HepG2 (cell line): ENCODE data around the gene PTPRD. TPM values are rescaled to one million over a fixed set of nuclear protein-coding genes. Genes with fewer than 3 reads are reported as not detected.

Experiments
- ATAC-seq: fragments of 200-7000 bp; cut with Tn5 transposase; 3 replicates; pipeline ENCODE4 v1.9.1; 2020; ENCODE audit warnings: mild to moderate bottlenecking, moderate library complexity
- BruUV-seq: library from RNA; stranded (reverse); fragments of 400-500 nt; replicated peaks from 2 replicates; lab custom pipeline; 2021; lab: Mats Ljungman, UMichigan
- CTCF ChIA-PET: fragments of 300-600 bp; formaldehyde crosslinking; extraction: SDS; loops from one replicate; lab custom pipeline; 2021; ENCODE audit warnings: low total read pairs, inconsistent platforms, low intra/inter-chr PET ratio; lab: Yijun Ruan, JAX
- POLR2A ChIA-PET: fragments of 350-600 bp; sonication (Branson Sonifier 250); formaldehyde crosslinking; loops from one replicate; lab custom pipeline; 2020; ENCODE audit warnings: antibody characterized with exemption, inconsistent platforms; lab: Yijun Ruan, JAX
- DNase-seq: peaks from one replicate; pipeline ENCODE4 v3.0.0-alpha.2; 2015; ENCODE audit warnings: low spot score
- FAIRE-seq: peaks from 3 replicates; lab custom pipeline; 2011; peaks lifted over from hg19 to GRCh38; lab: Jason Lieb, UNC
- H2AFZ ChIP-seq: one replicate; pipeline ENCODE4 v1.6.1; 2011; ENCODE audit warnings: low read length, inconsistent platforms
- H3K27ac ChIP-seq: fragments of 300-600 bp; 3 replicates; pipeline ENCODE4 v1.8.0; 2011; ENCODE audit warnings: mixed run types, mild to moderate bottlenecking, mixed read lengths, low read length, inconsistent platforms; ENCODE audit not compliant: insufficient read depth; ENCODE audit errors: extremely low read length
- H3K27me3 ChIP-seq, 2 experiments: fragments of 200-600 bp in 1 of 2; 2 replicates in 1 of 2; 3 replicates in 1 of 2; pipeline versions ENCODE4 v1.6.0 to v1.8.0; 2011; ENCODE audit warnings: low read length in 2 of 2, mild to moderate bottlenecking in 2 of 2, moderate library complexity in 2 of 2, inconsistent platforms in 1 of 2; ENCODE audit not compliant: insufficient read depth in 2 of 2, control insufficient read depth in 1 of 2
- H3K36me3 ChIP-seq, 2 experiments: fragments of 200-600 bp in 1 of 2; replicated peaks in 1 of 2; 2 replicates in 1 of 2; 3 replicates in 1 of 2; pipeline versions ENCODE4 v1.5.1 to v1.8.0; 2011; ENCODE audit warnings: low read length in 2 of 2, inconsistent platforms in 1 of 2; ENCODE audit not compliant: insufficient read depth in 2 of 2, control insufficient read depth in 1 of 2
- H3K4me1 ChIP-seq: 2 replicates; pipeline ENCODE4 v1.5.1; 2012; ENCODE audit warnings: low read length, inconsistent platforms; ENCODE audit not compliant: insufficient read depth
- H3K4me2 ChIP-seq: 2 replicates; pipeline ENCODE4 v1.6.0; 2011; ENCODE audit warnings: low read depth, low read length, inconsistent platforms
- H3K4me3 ChIP-seq, 3 experiments: fragments of 200-600 bp in 1 of 3; sonication (generic), shearing (Covaris generic) in 1 of 3; replicated peaks in 1 of 3; 2 replicates each; pipeline ENCODE4 v1.5.1; 2011 to 2016; ENCODE audit warnings: low read length in 3 of 3, inconsistent platforms in 2 of 3, low read depth in 2 of 3, mild to moderate bottlenecking in 2 of 3, control low read depth in 1 of 3, mixed read lengths in 1 of 3; ENCODE audit not compliant: insufficient read depth in 1 of 3
- H3K79me2 ChIP-seq: one replicate; pipeline ENCODE4 v1.6.1; 2011; ENCODE audit warnings: low read length, inconsistent platforms; ENCODE audit not compliant: insufficient read depth
- H3K9ac ChIP-seq: 2 replicates; pipeline ENCODE4 v1.6.0; 2011; ENCODE audit warnings: mild to moderate bottlenecking, low read depth, low read length, inconsistent platforms; ENCODE audit not compliant: insufficient read depth
- H3K9me3 ChIP-seq: 2 replicates; pipeline ENCODE4 v1.5.1; 2012; ENCODE audit warnings: mild to moderate bottlenecking, low read length
- H4K20me1 ChIP-seq: 2 replicates; pipeline ENCODE4 v1.6.0; 2011; ENCODE audit warnings: inconsistent platforms, mild to moderate bottlenecking, low read length, moderate library complexity; ENCODE audit not compliant: insufficient read depth
- DDIT3 ChIP-seq: sonication (generic); formaldehyde crosslinking; IDR thresholded peaks from 2 replicates; pipeline ENCODE4 v1.4.0; 2020; ENCODE audit warnings: mild to moderate bottlenecking, missing genetic modification reagents
- DMAP1 ChIP-seq: IDR thresholded peaks from 2 replicates; pipeline ENCODE4 v1.6.1; 2016
- KLF11 ChIP-seq: IDR thresholded peaks from 2 replicates; pipeline ENCODE4 v1.6.1; 2016; ENCODE audit warnings: missing compliant biosample characterization
- PHB2 ChIP-seq: fragments of 450-650 bp; IDR thresholded peaks from 2 replicates; pipeline ENCODE4 v1.6.1; 2018; ENCODE audit not compliant: partially characterized antibody
- SIX4 ChIP-seq: sonication (generic); formaldehyde crosslinking; IDR thresholded peaks from 2 replicates; pipeline ENCODE4 v1.4.0; 2020; ENCODE audit warnings: missing genetic modification reagents
- SMYD3 ChIP-seq: sonication (generic); formaldehyde crosslinking; IDR thresholded peaks from 2 replicates; pipeline ENCODE4 v1.8.1; 2023; ENCODE audit warnings: mild to moderate bottlenecking, missing genetic modification reagents
- SRSF1 ChIP-seq: fragments of 200-400 bp; formaldehyde crosslinking; optimal IDR thresholded peaks from 2 replicates; pipeline ENCODE3; 2017; ENCODE audit warnings: mild to moderate bottlenecking, low read depth, low read length, moderate library complexity
- TBL1XR1 ChIP-seq: fragments of 150-350 bp; IDR thresholded peaks from 2 replicates; pipeline ENCODE4 v1.6.1; 2014; ENCODE audit warnings: borderline replicate concordance, low read length; ENCODE audit not compliant: partially characterized antibody
- TFDP2 ChIP-seq: sonication (generic); formaldehyde crosslinking; IDR thresholded peaks from 2 replicates; pipeline ENCODE4 v1.4.0; 2020; ENCODE audit warnings: missing genetic modification reagents
- TGIF2 ChIP-seq: IDR thresholded peaks from 2 replicates; pipeline ENCODE4 v1.6.1; 2016; ENCODE audit warnings: control low read depth, missing compliant biosample characterization
- TRIM24 ChIP-seq: sonication (generic); formaldehyde crosslinking; IDR thresholded peaks from 2 replicates; pipeline ENCODE4 v1.8.0; 2022; ENCODE audit warnings: mild to moderate bottlenecking, missing genetic modification reagents
- ZBTB43 ChIP-seq: sonication (generic); formaldehyde crosslinking; conservative IDR thresholded peaks from 2 replicates; pipeline ENCODE4 v1.4.0; 2020; ENCODE audit warnings: missing genetic modification reagents
- ZNF691 ChIP-seq: sonication (generic); formaldehyde crosslinking; IDR thresholded peaks from 2 replicates; pipeline ENCODE4 v1.4.0; 2020; ENCODE audit warnings: missing genetic modification reagents, low read depth, mild to moderate bottlenecking, borderline replicate concordance
- WGBS: methylation state at CpG from one replicate; pipeline ENCODE4 v1.1.6; 2017; ENCODE audit warnings: low lambda C conversion rate; 5-methylcytosine and 5-hydroxymethylcytosine counted together
- in situ Hi-C: cut with HindIII; loops from 2 replicates; pipeline ENCODE4 v1.10.0; 2017; ENCODE audit warnings: low pct_unique_long_range_greater_than_20kb; ENCODE audit not compliant: extremely low pct_ligation_motif_present
- intact Hi-C: fragments of 100-400 bp; cut with micrococcal nuclease; formaldehyde crosslinking; loops from one replicate; pipeline ENCODE4 v1.10.0; 2022; ENCODE audit not compliant: unreplicated experiment
- polyA plus RNA-seq, 8 experiments: library from polyadenylated mRNA; depleted of rRNA in 3 of 8; stranded (reverse) in 7 of 8; unstranded in 1 of 8; fragments of >200 nt; fragmentation: Illumina TruSeq in 4 of 8; extraction: Trizol in 4 of 8; gene quantifications; 2 replicates each; pipeline versions ENCODE4 v1.2.1 to v1.2.3, GENCODE V29; 2011 to 2016; ENCODE audit warnings: low read depth in 4 of 8, missing spikeins in 1 of 8, mixed read lengths in 1 of 8; ENCODE audit not compliant: insufficient read depth in 1 of 8
- total RNA-seq, 5 experiments: library from RNA; depleted of rRNA; stranded (reverse); fragments of >200 nt; fragmentation: Illumina TruSeq; extraction: Trizol; gene quantifications; 2 replicates each; pipeline ENCODE4 v1.2.3, GENCODE V29; 2016; ENCODE audit warnings: low read depth in 1 of 5

Gene PTPRD
- total and polyA plus RNA-seq, 2 of the 13 experiments (the other 11 are each of a cell fraction or from before 2014, with no cell fraction given), result 0.05 TPM; not detected in 1

DNA sequence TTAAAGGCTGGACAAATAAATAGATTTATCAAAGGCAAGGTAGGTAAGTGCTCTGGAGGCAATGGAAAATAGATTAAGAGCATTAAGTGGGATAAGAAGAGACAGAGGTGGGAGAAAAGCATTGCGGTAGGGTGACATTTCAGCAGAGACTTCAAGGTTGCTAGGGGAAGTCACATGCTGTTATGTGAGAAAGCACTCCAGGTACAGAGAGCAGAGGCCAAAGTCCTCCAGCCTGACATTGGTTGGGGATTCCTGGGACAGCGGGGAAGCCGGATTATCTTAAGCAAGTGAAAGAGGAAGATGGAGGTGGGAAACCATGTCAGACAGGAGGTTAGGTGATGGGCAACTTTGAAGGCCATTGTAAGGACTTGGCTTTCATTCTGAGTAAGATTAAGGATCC lies 1222.9 kb downstream of the PTPRD start (continued):
- TF ChIP-seq TFDP2 (CRISPR knock-in tag), result no peak
- no peak for TF ChIP-seq KLF11 (CRISPR knock-in tag)
- TF ChIP-seq SRSF1, result no peak
- TF ChIP-seq, all 625 proteins: peak for 0

DNA sequence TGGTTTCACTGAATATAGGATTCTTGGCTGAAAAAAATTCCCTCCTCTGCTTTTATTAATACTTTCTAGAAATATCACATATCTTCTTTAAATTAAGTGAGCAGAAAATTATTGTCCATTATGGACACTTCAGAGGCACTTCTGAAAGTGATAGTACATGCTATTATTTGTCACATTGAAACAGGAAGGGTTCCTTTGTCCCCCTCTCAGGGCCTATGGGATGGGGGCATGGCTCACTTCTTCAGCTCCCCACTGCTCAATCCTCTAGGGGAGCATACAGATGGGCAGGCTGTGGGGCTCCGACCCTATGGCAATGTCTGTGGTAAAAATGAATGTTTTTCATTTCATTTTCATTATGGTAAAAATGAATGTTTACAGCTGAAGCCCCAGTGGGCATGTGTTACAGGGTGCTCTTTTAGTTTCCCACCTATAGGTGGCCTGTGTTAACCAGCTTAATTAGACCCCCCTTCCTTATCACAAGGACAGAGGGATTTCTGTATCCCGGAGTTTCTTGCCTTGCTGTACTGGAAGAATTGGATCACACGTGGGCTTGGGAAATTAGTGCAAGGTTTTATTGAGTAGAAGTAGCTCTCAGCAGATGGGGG lies 1225.2 kb downstream of the PTPRD start:
- ATAC-seq (no peak), FAIRE-seq (no peak), DNase-seq (no peak)
- peaks cover 22% of the 10 kb centered on the region for H3K9me3 ChIP-seq
- H2AFZ ChIP-seq, result no peak overlapping the region
- intact Hi-C loops (no loop called here), in situ Hi-C loops (no loop called here)
- H3K9ac ChIP-seq, result no peak overlapping the region
- H3K4me2 ChIP-seq, result no peak overlapping the region
- TF ChIP-seq TRIM24 (CRISPR knock-in tag), result no peak
- no peak for TF ChIP-seq TBL1XR1
- no peak for TF ChIP-seq PHB2
- no peak for TF ChIP-seq TGIF2
- no peak for TF ChIP-seq DMAP1
- no peak for TF ChIP-seq ZBTB43 (CRISPR knock-in tag)
- no peak for TF ChIP-seq SIX4
- TF ChIP-seq ZNF691 (CRISPR knock-in tag), result no peak
- TF ChIP-seq SMYD3 (CRISPR knock-in tag), result no peak
- TF ChIP-seq DDIT3, result no peak
- H3K79me2 ChIP-seq, result no peaks in the 10 kb centered on the region
- H3K36me3 ChIP-seq, result no peaks in the 10 kb centered on the region
- H3K4me1 ChIP-seq, result no peaks in the 10 kb centered on the region
- WGBS, result 19% methylated on average over 3 of the region's 3 CpGs
- no peak overlapping the region for H3K27ac ChIP-seq
- POLR2A ChIA-PET, result no interaction called here
- CTCF ChIA-PET, result no interaction called here
- no TSS peak for BruUV-seq
- H3K27me3 ChIP-seq, result no peaks in the 10 kb centered on the region
- H4K20me1 ChIP-seq, result no peaks in the 10 kb centered on the region
- H3K4me3 ChIP-seq, result no peak overlapping the region
